K562 (cell line): ENCODE results near the gene ENO2. TPM values are rescaled to one million over a fixed set of nuclear protein-coding genes. Genes with fewer than 3 reads are reported as not detected.

Experiments
- AFF1 ChIP-seq, 2 experiments: fragments of 450-650 bp; IDR thresholded peaks; 2 replicates each; pipeline ENCODE4 v1.6.1; 2018; ENCODE audit warnings: mild to moderate bottlenecking in 2 of 2, low read depth in 1 of 2; ENCODE audit not compliant: partially characterized antibody in 2 of 2
- GTF2B ChIP-seq: IDR thresholded peaks from 2 replicates; pipeline ENCODE4 v1.6.1; 2011; ENCODE audit not compliant: insufficient read length; ENCODE audit errors: extremely low read depth
- HDAC8 ChIP-seq: fragments of 450-650 bp; IDR thresholded peaks from 2 replicates; pipeline ENCODE4 v1.6.1; 2016; ENCODE audit warnings: mild to moderate bottlenecking, missing genetic modification characterization, moderate library complexity, missing compliant biosample characterization
- MXD1 ChIP-seq: fragments of 250-450 bp; sonication (Bioruptor Pico); IDR thresholded peaks from 2 replicates; pipeline ENCODE4 v1.8.0; 2021; ENCODE audit warnings: borderline replicate concordance, mild to moderate bottlenecking, moderate library complexity; ENCODE audit not compliant: poor library complexity, severe bottlenecking
- PCBP2 ChIP-seq: fragments of 200-400 bp; formaldehyde crosslinking; IDR thresholded peaks from 2 replicates; pipeline ENCODE4 v1.6.1; 2018; ENCODE audit warnings: low read length, low read depth, mild to moderate bottlenecking, moderate library complexity; ENCODE audit not compliant: poor library complexity, severe bottlenecking
- PRDM10 ChIP-seq: fragments of 450-650 bp; IDR thresholded peaks from 2 replicates; pipeline ENCODE4 v1.6.1; 2018; ENCODE audit not compliant: partially characterized antibody
- USF2 ChIP-seq: sonication (generic); formaldehyde crosslinking; IDR thresholded peaks from 2 replicates; pipeline ENCODE4 v1.5.0; 2020; ENCODE audit warnings: missing genetic modification reagents
- ZBTB11 ChIP-seq, 3 experiments: fragments of 200-800 bp in 1 of 3; fragments of 250-450 bp in 1 of 3; fragments of 450-650 bp in 1 of 3; sonication (Bioruptor Pico) in 1 of 3; sonication (Bioruptor generic) in 1 of 3; formaldehyde crosslinking in 1 of 3; IDR thresholded peaks; 2 replicates each; pipeline versions ENCODE4 v1.6.1 to v1.8.0; 2016 to 2022; ENCODE audit warnings: mild to moderate bottlenecking in 2 of 3, missing genetic modification characterization in 2 of 3, missing compliant biosample characterization in 1 of 3, moderate library complexity in 1 of 3
- ZNF644 ChIP-seq: fragments of 200-800 bp; sonication (Bioruptor generic); IDR thresholded peaks from 2 replicates; pipeline ENCODE4 v1.6.1; 2016; ENCODE audit warnings: low read depth, missing genetic modification characterization, missing compliant biosample characterization
- polyA plus RNA-seq, 8 experiments: library from polyadenylated mRNA; depleted of rRNA in 4 of 8; stranded (reverse) in 5 of 8; unstranded in 3 of 8; fragments of >200 nt; fragmentation: Nextera tagmentation in 2 of 8; fragmentation: Illumina TruSeq in 1 of 8; extraction: Ambion mirVana in 2 of 8; extraction: Trizol in 1 of 8; gene quantifications; 2 replicates each; pipeline versions ENCODE4 v1.2.1 to v1.2.3, GENCODE V29; 2011 to 2014; ENCODE audit warnings: inconsistent platforms in 1 of 8, missing spikeins in 1 of 8
- total RNA-seq, 7 experiments: library from RNA; depleted of rRNA in 6 of 7; stranded (reverse); fragments of >200 nt in 6 of 7; fragmentation: Illumina TruSeq in 2 of 7; extraction: Trizol in 2 of 7; gene quantifications; 2 replicates each; pipeline versions ENCODE4 v1.2.1 to v1.2.3, GENCODE V29; 2011 to 2021; ENCODE audit warnings: low replicate concordance in 1 of 7

Gene ENO2
- total and polyA plus RNA-seq, 9 of the 15 experiments (the other 6 are each of a cell fraction or from before 2014, with no cell fraction given) = 10.9 to 43.3 (median 21.0) TPM

GRCh38 chr12:6961695-6962284, 47.4 kb downstream of the ENO2 start (continued):
- peak; percentile 30 to 96 (median 82); a peak in 5 of 6 replicates for TF ChIP-seq ZBTB11 (CRISPR knock-in tag; IDR thresholded peaks at IDR 0.05)
- TF ChIP-seq HDAC8 (tag) = no peak
- TF ChIP-seq MXD1 (CRISPR knock-in tag) = no peak
- no peak for TF ChIP-seq GTF2B
- no peak for TF ChIP-seq PRDM10
- no peak for TF ChIP-seq PCBP2
- no peak for TF ChIP-seq ZNF644
- peak in 1 of 2 experiments; percentile 39 for TF ChIP-seq AFF1 (IDR thresholded peaks at IDR 0.05; ENCODE audit: low read depth in 1 of 2, partially characterized antibody in 2 of 2)
- TF ChIP-seq USF2 (CRISPR knock-in tag) = no peak
